ENCODE results near the gene GRK5.

GRCh38 chr10:119326167-119326566 is 118.8 kb downstream of the GRK5 start:
- TF ChIP-seq CTCF (IDR thresholded peaks at IDR 0.05; ENCODE audit: low read depth, low read length): no peak
- no peak for TF ChIP-seq POLR2A (IDR thresholded peaks at IDR 0.05; ENCODE audit: extremely low read depth, insufficient read length)
- TF ChIP-seq MYC (IDR thresholded peaks at IDR 0.05; ENCODE audit: low read depth, low read length): no peak
